HG03342 (cell line): ENCODE data around the gene PPEF2.
"Not testable (repeated sequence)": the region's sequence is repeated elsewhere in the genome, so short reads cannot be mapped to it uniquely, and the experiment has no call there.

Experiments
- ATAC-seq: cut with Tn5 transposase; IDR thresholded peaks from one replicate; pipeline ENCODE4 v1.9.1; 2021; ENCODE audit warnings: mild to moderate bottlenecking, moderate library complexity; ENCODE audit not compliant: unreplicated experiment

PPEF2 gene, protein sequence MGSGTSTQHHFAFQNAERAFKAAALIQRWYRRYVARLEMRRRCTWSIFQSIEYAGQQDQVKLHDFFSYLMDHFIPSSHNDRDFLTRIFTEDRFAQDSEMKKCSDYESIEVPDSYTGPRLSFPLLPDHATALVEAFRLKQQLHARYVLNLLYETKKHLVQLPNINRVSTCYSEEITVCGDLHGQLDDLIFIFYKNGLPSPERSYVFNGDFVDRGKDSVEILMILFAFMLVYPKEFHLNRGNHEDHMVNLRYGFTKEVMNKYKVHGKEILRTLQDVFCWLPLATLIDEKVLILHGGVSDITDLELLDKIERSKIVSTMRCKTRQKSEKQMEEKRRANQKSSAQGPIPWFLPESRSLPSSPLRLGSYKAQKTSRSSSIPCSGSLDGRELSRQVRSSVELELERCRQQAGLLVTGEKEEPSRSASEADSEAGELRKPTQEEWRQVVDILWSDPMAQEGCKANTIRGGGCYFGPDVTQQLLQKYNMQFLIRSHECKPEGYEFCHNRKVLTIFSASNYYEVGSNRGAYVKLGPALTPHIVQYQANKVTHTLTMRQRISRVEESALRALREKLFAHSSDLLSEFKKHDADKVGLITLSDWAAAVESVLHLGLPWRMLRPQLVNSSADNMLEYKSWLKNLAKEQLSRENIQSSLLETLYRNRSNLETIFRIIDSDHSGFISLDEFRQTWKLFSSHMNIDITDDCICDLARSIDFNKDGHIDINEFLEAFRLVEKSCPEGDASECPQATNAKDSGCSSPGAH

DNA sequence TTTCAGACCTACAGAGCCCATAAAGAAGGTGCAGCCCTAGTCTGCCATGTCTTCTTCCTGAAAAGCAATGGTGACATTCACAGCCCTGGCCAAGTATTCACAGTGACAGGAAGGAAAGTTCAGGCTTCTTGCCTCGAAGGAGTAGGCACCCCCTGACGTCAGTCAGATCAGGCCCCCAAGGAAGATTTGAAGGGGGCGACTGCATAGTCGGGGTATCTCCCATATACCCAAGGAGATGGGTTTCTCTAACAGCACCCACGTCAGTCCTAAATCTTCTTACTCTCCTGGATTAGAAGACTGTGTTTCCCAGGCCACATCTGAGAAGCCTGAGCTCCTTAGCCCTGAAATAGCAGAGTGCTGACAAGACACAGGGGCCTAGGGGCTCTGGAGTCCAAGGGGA, at the start of gene PPEF2:
Gene PPEF2 (minus strand): TSS at position 101 of the 400 bp plus-strand sequence. CDS start 6,127 bp downstream, outside the sequence.
- ATAC-seq, result no peak

DNA sequence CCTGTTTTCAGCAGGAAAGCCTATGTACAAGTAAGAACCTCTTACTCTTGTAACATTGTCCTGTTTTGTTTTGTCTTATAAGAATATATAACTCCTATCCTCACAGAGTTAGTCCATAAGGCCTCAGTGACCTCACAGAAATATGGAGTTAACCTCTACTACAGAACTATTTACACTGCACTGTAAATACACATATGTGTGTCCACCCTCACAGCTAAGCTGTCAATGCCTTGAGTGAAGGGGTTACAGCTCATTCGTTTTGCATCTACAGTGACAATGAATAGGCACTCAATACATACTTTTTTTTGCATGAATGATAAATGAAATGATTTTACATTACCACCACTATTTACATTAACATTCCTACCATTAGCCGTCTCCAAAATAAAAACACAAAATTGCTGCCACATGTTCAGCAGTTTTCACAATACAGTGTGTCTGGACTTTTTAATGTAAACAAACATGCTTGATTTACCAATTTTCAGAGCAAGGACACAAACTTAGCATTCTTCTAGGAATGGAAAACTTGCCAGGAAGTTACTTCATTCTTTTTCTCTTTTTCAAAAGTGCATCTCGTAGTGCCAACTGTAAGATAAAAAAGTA, 48.1 kb upstream of the PPEF2 start:
- ATAC-seq, result no peak

DNA sequence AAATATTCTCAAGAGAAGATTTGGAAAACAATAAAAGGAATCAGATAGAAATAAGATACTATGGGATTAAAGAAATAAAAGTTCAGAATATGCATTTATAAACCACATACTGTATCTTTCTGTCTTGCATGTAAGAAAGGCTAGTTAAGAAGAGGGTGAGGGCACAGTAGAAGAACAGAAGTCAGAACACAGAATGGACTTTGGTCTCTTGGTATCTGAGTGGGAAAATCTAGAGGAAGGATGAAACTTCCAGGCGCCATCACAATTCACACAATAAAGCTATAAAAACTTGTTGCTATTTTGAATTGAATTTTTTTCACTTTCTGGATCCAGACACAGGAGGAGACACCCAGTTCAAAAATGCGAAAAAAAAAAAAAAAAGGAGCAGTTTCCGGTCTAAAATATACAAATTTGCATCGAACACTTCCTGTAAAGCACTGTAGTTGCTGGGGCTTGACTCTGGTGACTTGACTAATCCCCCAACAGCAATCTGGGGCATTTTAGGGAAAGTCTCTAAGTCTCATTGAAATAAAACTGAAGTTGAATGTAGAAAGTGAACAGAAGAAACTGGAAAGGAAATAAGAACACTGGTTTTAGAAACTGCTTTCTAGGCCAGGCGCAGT, 46.7 kb upstream of the PPEF2 start:
- ATAC-seq, result peak; percentile 93

DNA sequence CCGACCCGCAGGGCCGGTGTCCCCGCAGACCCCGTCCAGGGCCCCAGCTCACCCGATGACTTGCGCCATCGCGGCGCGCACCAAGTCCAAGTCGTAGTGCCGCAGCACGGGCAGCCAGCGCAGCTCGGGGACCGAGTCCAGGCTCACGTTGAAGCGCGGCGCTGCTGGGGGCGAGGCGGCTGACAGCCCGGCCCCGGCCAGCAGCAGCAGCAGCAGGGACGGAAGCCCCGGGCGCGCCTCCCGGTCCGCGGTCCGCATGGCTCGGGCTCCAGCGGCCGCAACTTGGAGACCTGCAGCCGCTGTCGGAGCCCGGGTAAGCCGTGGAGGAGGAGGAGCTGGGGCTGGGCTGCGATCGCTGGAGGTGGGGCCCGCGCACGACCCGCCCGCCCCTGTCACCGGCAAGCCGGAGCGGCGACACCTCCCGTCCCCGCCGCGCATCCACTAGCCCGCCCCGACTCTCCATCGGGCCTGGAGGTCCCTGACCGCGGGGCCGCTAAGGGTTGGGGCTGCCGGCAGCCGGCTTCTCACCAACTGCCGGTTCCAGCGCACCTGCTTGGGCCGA, 38.5 kb upstream of the PPEF2 start, which contains the start of gene NAAA:
Gene NAAA (minus strand): TSS at position 322 of the 562 bp plus-strand sequence. CDS start 64 bp downstream, at position 258.
- peak; percentile 66 for ATAC-seq

DNA sequence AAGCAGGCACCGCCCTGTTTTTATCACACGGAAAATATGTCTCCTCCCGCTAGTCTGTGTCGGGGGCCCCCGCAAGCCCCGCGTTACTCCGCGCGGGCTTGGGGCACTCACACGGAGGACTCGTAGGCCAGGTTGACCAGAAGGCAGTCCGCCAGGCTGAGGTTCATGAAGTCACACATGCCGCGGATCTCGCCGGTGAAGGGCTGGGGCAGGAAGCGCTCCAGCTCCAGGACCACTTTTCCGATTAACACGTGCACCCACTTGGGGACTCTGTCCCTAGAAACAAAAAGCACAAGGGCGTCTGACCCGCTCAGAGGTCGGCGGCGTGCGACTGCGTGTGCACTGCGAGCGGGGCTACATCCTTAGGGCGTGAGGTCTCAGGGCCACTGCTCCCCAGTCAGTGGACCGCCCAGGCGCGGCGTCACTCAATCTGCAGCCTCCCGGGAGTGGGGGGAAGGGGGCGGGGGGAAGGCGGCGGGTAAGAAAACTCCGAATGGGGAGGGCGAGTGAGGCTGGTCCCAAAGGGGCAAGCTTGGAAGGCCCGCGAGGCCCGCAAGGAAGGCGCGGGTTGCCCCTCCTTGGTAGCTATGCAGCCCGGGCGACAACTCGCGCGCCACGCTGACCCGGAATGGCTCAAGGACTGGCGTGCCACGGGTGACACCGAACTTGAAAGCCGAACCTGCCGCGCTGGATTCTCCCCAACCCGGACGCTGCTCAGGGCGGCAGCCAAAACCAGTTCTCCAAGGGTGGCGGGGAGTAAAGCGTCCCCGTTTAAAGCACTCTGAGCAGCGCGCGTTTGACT, 37.8 kb upstream of the PPEF2 start:
- peak; percentile 56 for ATAC-seq

DNA sequence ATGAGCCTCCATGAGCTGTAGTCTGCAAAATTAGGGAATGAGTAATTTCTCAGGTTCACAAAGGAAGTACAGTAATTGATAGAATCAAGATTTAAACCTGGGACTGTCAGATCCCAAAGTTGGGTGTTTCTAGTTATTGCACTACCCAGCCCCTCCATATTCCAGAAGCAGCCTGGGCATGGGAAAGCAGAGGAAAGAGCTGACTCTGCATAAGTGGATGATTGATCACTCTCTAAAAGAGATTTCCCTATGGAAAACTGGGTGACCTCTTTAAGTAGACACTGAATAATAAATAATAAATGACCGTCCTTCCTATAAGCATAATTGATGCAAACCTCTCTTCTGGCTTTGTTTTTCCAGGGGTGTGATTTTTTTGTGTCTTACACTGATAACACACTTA, 33.4 kb upstream of the PPEF2 start:
- ATAC-seq, result no peak

DNA sequence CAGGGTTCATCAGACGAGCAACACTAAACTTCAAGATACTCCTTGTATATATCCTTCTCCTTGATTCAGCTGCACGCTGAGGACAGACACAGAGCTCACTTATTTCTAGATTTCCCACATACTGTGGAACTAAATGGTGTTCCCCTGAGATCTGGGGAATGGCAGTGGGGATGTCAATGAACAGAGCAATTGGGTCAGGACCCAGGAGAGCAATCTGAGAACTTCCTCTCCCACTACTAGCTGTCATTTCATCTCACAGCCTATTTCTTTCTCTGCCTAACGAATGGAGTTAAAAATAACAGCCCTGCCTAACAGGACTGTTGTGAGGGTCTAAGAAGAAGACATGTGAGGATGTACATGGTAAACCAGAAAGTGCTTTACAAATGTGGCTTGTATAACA, 27.9 kb upstream of the PPEF2 start:
- no peak for ATAC-seq

DNA sequence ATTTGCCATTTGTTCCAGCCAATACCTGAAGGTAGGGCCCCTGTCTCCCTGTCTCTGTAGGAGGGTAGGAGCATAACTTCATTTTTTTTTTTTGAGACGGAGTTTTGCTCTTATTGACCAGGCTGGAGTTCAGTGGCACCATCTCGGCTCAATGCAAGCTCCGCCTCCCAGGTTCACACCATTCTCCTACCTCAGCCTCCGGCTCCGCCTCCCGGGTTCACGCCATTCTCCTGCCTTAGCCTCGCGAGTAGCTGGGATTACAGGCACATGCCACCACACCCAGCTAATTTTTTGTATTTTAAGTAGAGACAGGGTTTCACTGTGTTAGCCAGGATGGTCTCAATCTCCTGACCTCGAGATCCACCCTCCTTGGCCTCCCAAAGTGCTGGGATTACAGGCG, 22.7 kb upstream of the PPEF2 start:
- not testable (repeated sequence) for ATAC-seq

DNA sequence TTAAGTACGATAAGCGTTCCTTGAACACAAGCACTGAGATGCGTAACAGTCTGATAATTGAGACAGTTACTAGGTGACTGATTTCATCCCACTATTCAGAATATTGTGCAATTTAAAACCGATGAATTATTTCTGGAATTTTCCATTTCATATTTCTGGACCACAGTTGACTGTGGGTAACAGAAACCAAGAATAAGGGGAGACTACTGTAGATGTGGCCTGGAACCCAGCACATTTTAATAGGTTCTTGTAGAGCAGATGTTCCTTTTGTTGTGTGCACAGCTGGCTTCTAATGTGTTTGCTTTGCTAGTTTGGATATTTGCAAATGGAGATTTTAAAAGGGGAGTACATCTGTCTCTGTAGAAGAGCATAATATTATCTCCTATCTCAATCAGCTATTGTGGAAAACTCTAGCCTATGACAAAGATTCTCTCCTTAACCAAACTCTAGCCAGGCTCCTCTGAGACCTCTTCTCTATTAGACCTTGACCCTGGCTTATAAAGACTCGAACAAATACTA, 22.1 kb upstream of the PPEF2 start:
- no peak for ATAC-seq

DNA sequence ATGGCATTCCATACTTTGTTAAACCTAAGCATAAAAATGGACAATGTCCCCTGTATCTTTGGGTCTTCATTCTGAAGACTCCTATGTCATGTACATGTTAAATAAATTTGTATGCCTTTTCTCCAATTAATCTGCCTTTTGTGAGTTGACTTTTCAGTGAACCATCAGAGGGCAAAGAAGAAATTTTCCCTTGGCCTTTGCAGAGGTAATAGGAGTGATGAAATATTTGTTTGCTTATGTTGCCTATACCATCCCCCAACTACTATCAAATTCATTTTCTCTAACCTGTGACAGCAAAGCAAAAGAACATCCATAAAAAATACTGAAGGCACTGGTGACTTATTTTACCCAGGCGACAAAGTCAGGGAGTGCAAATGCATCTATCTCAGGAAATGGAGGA, 20.3 kb upstream of the PPEF2 start:
- no peak for ATAC-seq

DNA sequence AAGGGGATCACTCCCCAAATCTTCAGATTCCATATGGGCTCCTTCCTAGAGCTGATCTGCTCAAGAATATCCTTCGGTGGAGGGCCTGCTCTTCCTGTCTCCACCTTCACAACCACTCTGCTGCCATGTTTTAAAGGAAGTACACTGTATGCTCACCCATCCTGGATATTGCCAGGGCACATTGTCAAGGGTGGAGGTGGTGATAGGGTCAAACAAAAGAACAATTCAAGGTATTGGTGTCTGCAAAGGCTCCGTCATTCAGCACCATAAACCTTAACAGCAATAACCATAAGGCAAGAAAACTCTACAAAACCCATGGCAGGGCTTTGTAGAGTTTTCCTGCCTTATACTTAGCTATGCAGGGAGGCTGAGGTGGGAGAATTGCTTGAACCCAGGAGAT, 19.7 kb upstream of the PPEF2 start:
- no peak for ATAC-seq

DNA sequence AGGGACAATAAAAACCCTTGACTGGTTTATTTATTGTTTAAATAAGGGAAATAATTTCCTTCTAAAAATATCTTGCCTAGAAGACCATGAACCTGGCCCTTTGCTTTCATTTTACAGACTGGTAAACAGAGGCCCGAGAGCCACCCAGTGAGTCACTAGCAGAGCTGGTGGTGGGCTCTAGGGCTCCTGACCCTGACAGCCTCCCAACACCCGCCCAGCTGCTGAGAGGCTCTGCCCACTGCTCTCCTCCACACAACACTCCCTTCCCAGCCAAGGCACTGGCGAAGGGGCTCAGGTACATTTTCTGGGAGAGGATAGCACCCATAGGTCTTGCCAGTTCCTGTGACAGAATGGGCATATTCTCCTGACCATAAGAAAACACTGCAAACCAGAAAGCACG, 18.1 kb upstream of the PPEF2 start:
- no peak for ATAC-seq

DNA sequence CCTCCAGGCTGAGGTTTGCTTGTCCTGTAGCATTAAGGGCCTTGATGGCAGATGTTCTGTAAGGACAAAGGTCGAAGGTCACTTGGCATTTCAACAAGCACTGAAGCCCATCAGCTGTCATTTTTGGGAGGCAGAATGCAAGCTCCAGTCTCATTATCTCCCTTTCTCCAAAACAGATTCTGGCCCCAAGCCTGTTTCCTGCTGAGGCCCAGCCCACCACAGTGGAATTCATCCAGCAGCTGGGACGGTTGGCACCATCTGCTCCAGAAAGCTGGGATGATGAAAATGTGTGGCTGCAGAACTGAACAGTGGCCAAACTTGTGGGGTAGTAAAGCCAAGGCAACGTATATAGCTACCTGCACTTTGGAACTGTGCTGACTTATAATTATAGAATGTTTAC, 17.7 kb upstream of the PPEF2 start:
- ATAC-seq, result no peak

DNA sequence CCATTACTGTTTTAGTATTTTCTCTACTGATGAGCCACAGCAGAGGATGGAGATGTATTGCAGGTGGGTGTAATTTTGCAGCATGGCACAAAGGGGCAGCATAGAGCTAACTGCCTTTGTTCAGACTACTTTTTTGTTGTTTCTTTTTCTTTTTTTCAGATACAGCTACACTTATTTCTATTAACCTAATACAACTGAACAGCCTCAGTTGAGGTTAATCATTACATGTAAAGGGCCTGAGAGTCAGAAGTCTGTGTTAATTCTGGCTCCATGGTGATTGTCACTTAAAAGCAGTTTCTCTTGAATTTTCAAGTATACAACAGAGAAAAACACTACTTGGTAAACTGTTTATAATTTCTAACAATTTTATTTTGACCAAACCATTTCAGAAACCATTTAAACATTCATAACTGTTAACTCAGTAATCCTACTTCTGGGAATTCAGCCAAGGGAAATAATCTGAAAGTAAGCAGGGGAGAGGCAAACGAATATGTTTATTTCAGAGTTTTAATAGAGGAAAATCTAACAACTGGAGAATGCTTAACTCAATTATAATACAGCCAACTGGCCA, 13.9 kb upstream of the PPEF2 start:
- peak; percentile 72 for ATAC-seq

DNA sequence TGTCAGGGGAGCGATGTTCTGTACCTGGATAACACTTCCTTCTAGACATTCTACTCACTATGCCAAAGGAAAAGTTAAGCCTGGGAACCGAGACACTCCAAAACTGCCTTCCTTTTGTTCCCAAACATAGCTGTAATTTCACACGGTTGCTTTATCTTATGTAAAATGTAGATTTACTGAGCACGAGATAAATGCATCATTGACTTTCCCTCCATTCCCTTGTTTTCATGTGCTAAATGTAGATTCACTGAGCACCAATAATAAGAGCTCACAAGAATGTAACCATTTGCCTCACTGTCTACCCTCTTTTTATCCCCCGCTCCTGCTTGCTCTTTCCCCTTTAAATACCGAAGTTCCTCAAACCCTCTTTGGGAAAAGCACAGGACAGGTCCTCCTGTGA, 10.7 kb upstream of the PPEF2 start:
- no peak for ATAC-seq

DNA sequence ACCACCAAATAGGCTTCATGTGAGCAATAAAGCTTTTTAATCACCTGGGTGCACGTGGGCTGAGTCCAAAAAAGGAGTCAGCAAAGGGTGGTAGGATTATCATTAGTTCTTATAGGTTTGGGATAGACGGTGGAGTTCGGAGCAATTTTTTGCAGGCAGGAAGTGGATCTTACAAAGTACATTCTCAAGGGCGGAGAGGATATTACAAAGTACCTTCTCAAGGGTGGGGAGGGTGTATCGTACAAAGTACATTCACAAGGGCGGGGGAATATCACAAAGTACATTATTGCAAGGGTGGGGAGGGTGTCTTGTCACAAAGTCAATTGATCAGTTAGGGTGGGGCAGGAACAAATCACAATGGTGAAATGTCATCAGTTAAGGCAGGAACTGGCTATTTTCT, 8.6 kb upstream of the PPEF2 start:
- ATAC-seq, result not testable (repeated sequence)

DNA sequence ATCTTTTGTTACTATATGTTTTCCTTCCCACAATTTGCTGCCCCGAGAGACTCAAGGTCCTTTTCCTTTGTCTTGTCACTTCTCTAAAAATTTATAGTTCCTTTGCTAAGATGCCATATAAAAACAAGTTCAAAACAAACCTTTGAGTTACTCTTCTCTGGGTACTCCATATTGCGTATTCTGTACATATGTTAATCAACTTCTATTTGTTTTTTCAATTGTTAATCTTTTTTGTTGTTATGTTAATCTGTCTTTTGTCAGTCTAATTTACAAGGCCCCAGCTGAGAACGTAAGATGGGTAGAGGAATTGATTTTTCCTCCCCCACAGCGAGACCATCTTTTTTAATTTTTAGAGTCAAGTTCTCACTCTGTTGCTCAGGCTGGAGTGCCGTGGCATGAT, 7.2 kb upstream of the PPEF2 start:
- no peak for ATAC-seq

DNA sequence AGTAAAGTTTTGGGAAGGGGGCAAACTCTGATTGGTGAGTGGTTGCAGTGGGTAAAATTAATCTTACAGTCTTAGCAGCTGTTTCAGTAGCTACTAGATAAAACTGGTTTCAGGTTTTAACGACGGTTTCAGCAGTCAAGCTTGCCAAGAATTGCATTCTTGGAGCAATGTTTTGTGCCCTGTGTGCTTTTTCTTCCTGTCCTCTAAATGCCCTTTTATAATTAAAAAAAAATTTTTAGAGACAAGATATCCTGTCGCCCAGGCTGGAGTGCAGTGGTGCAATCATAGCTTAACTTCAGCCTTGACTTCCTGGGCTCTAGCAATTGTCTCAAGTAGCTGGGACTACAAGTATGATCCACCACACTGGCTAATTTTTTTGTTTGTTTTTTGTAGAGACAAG, 6.3 kb upstream of the PPEF2 start:
- ATAC-seq, result no peak

DNA sequence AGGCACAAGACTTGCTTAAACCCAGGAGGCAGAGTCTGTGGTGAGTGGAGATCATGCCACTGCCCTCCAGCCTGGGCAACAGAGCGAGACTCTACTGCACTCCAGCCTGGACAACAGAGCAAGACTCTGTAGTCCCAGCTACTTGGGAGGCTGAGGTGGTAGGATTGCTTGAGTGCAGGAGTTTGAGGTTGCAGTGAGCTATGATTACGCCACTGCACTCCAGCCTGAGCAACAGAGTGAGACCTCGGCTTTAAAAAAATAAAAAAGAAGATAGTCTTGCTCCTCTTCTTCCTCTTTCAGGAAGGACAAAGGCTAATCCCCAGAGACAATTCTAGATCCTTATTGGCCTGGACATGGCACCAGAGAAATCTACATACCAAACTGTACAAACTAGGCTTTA, 5.7 kb upstream of the PPEF2 start:
- ATAC-seq, result no peak

DNA sequence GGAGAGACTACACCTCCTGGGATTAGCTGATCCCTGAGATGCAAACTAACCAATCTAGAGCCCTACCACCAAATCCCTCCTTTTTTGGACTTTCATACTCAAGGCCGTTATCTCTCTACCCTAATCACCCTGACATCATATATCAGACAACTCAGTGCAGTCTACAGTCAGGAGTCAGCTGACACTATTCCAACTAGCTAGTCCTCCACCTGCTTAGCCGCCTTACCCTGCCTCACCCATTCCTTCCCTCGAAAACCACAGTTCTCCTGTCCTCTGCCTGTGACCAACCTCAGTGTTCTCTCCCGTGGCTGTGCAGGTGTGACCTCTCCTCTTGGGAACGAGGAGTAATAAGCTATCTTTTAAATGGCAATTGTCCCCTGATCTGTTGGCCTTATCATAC, 1.8 kb upstream of the PPEF2 start:
- no peak for ATAC-seq
